Cardiac muscle cell (in vitro differentiated cells and primary cell): Measurements from ENCODE around the gene P3H3. TPM values are rescaled to one million over a fixed set of nuclear protein-coding genes. Genes with fewer than 3 reads are reported as not detected.

Experiments
- DNase-seq, 2 donors: peaks; one replicate each; pipeline versions ENCODE4 v3.0.0 to v3.0.0-alpha.2; 2010 to 2017; ENCODE audit warnings: low read depth in 1 of 2, low spot score in 1 of 2
- H3K27ac ChIP-seq: fragments of 200-600 bp; sonication (generic); 2 replicates; pipeline ENCODE4 v1.5.1; 2016
- H3K27me3 ChIP-seq: fragments of 200-600 bp; sonication (generic); 2 replicates; pipeline ENCODE4 v1.6.0; 2016; ENCODE audit warnings: control low read depth
- H3K36me3 ChIP-seq: fragments of 200-600 bp; sonication (generic); 2 replicates; pipeline ENCODE4 v1.5.1; 2016; ENCODE audit warnings: control low read depth
- H3K4me1 ChIP-seq: fragments of 200-600 bp; sonication (generic); 2 replicates; pipeline ENCODE4 v1.8.1; 2017; ENCODE audit warnings: low read depth, mild to moderate bottlenecking, mixed run types
- H3K4me3 ChIP-seq: fragments of 200-600 bp; sonication (generic); 2 replicates; pipeline ENCODE4 v1.5.1; 2016; ENCODE audit warnings: mild to moderate bottlenecking
- H3K9me3 ChIP-seq: fragments of 200-600 bp; sonication (generic); 2 replicates; pipeline ENCODE4 v1.5.1; 2017; ENCODE audit warnings: low read depth, mild to moderate bottlenecking, control low read depth
- CTCF ChIP-seq: IDR thresholded peaks from 2 replicates; pipeline ENCODE4 v1.5.1; 2012; ENCODE audit warnings: low read depth, mild to moderate bottlenecking, low read length
- polyA plus RNA-seq: library from polyadenylated mRNA; unstranded; fragments of >200 nt; fragmentation: Nextera tagmentation; extraction: Ambion mirVana; gene quantifications from 2 replicates; pipeline ENCODE4 v1.2.1, GENCODE V29; 2016
- total RNA-seq: library from RNA; depleted of rRNA; stranded (reverse); fragments of >200 nt; gene quantifications from 2 replicates; pipeline ENCODE4 v1.2.3, GENCODE V29; 2016

P3H3 gene
- total and polyA plus RNA-seq, 2 experiments from 2014 or later: 18.2 to 19.7 TPM

- H3K27me3 ChIP-seq: no peaks in the 10 kb centered on the region
These were observed 18.2 kb downstream of the P3H3 start for GRCh38 chr12:6846316-6846869.

GRCh38 chr12:6847676-6848075 lies 19.5 kb downstream of the P3H3 start:
- H3K36me3 ChIP-seq: peaks cover 2% of the 10 kb centered on the region
- H3K4me3 ChIP-seq: no peak overlapping the region
- TF ChIP-seq CTCF: no peak
- DNase-seq: no peak
- H3K27ac ChIP-seq: no peak overlapping the region
- H3K4me1 ChIP-seq: no peaks in the 10 kb centered on the region
- H3K27me3 ChIP-seq: no peaks in the 10 kb centered on the region
- H3K9me3 ChIP-seq: no peaks in the 10 kb centered on the region

More at GRCh38 chr12:6846316-6846869, 18.2 kb downstream of the P3H3 start:
- no peak overlapping the region for H3K27ac ChIP-seq
- DNase-seq: no peak
- H3K4me1 ChIP-seq: no peaks in the 10 kb centered on the region
- no peak overlapping the region for H3K4me3 ChIP-seq
- H3K9me3 ChIP-seq: no peaks in the 10 kb centered on the region
- no peak for TF ChIP-seq CTCF
- H3K36me3 ChIP-seq: peaks cover 2% of the 10 kb centered on the region

- no peaks in the 10 kb centered on the region for H3K27me3 ChIP-seq
- DNase-seq: no peak
- H3K4me1 ChIP-seq: no peaks in the 10 kb centered on the region
- no peaks in the 10 kb centered on the region for H3K9me3 ChIP-seq
- peaks cover 2% of the 10 kb centered on the region for H3K36me3 ChIP-seq
- H3K27ac ChIP-seq: no peak overlapping the region
- H3K4me3 ChIP-seq: no peak overlapping the region
- no peak for TF ChIP-seq CTCF
These were observed 21.2 kb downstream of the P3H3 start for GRCh38 chr12:6849427-6849826.

GRCh38 chr12:6849976-6850560 lies 21.9 kb downstream of the P3H3 start:
- peak overlapping the region; percentile 53 for H3K4me3 ChIP-seq

GRCh38 chr12:6850796-6851152 lies 22.6 kb downstream of the P3H3 start:
- H3K9me3 ChIP-seq: no peaks in the 10 kb centered on the region
- H3K27ac ChIP-seq: no peak overlapping the region
- H3K36me3 ChIP-seq: peaks cover 4% of the 10 kb centered on the region
- H3K27me3 ChIP-seq: no peaks in the 10 kb centered on the region
- no peak for TF ChIP-seq CTCF
- peak overlapping the region; percentile 53 for H3K4me3 ChIP-seq
- no peak for DNase-seq
- H3K4me1 ChIP-seq: no peaks in the 10 kb centered on the region

More at GRCh38 chr12:6849976-6850560, 21.9 kb downstream of the P3H3 start:
- H3K4me1 ChIP-seq: no peaks in the 10 kb centered on the region
- peaks cover 2% of the 10 kb centered on the region for H3K36me3 ChIP-seq
- no peak overlapping the region for H3K27ac ChIP-seq
- no peaks in the 10 kb centered on the region for H3K27me3 ChIP-seq
- TF ChIP-seq CTCF: no peak
- no peak for DNase-seq
- H3K9me3 ChIP-seq: no peaks in the 10 kb centered on the region
